GM12874 (cell line): ENCODE data around the gene ZCCHC10.

ENCODE experiments used
- TF ChIP-seq, protein P1 (sequence below): IDR thresholded peaks from 2 replicates; pipeline ENCODE4 v1.5.1; 2011; ENCODE audit warnings: low read depth, mild to moderate bottlenecking, control low read depth, low read length, moderate library complexity; ENCODE audit not compliant: insufficient read depth

Gene ZCCHC10

GRCh38 chr5:132961887-132962286 is 64.5 kb downstream of the ZCCHC10 start:
- TF ChIP-seq, protein P1, sequence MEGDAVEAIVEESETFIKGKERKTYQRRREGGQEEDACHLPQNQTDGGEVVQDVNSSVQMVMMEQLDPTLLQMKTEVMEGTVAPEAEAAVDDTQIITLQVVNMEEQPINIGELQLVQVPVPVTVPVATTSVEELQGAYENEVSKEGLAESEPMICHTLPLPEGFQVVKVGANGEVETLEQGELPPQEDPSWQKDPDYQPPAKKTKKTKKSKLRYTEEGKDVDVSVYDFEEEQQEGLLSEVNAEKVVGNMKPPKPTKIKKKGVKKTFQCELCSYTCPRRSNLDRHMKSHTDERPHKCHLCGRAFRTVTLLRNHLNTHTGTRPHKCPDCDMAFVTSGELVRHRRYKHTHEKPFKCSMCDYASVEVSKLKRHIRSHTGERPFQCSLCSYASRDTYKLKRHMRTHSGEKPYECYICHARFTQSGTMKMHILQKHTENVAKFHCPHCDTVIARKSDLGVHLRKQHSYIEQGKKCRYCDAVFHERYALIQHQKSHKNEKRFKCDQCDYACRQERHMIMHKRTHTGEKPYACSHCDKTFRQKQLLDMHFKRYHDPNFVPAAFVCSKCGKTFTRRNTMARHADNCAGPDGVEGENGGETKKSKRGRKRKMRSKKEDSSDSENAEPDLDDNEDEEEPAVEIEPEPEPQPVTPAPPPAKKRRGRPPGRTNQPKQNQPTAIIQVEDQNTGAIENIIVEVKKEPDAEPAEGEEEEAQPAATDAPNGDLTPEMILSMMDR, result no peak

DNA sequence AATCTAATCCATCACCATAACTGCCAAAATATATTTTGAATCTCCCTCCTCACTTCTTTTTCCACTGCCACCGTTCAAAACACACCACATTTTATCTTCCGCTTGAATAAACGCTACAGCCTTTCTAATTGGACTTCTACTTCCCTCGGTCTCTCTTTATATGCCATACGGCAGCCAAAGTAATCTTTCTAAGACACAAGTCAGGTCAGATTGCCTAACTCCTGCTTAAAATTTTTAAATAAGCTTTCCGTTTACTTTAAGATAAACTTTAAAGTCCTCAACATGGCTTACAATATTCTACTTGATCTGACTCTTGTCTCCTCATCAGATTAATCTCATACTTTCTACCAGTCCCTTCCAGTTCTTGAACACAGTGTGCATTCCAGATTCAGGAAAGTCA is 72.6 kb downstream of the ZCCHC10 start:
- TF ChIP-seq, protein P1, result no peak

DNA sequence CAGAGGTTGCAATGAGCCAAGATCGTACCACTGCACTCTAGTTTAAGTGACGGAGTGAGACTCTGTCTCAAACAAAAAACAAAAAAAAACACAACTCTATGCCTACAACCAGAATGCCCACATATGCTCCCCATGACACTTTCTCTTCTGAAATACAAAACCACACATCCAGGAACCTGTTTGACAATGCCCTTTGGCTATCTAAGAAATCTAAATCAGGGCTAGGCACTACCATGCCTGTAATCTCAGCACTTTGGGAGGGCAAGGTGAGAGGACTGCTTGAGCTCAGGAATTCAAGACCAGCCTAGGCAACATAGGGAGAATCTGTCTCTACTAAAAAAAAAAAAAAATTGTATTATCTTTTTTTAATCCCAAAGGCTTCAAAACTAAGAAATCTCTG is 73.5 kb downstream of the ZCCHC10 start:
- TF ChIP-seq, protein P1, result no peak

- TF ChIP-seq, protein P1, result no peak
Observed at GRCh38 chr5:132951897-132952296, 74.5 kb downstream of the ZCCHC10 start.

GRCh38 chr5:132949136-132949535 is 77.2 kb downstream of the ZCCHC10 start:
- TF ChIP-seq, protein P1, result no peak

DNA sequence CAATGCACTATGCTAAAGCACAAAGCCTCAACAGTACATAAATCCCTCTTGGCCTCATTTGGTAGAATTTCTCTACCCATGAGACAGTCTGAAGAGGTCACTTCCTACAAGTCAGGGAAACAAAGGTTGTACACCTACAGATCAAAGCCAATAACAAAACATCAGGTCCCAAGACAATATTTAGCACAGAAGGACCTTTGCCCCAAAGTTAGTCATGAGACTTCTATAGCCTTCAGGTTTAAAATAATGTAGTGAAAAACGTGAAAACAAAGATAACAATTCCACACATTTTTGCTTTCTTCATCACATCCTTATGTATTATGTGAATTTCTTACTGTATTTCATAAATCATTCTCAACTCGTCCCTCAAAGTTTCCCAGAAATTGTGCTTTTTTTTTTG is 78.7 kb downstream of the ZCCHC10 start:
- TF ChIP-seq, protein P1, result no peak
